HG03280 (cell line): ENCODE data around the gene TPP1.

Source experiments
- ATAC-seq: cut with Tn5 transposase; IDR thresholded peaks from one replicate; pipeline ENCODE4 v1.9.1; 2021; ENCODE audit warnings: mild to moderate bottlenecking, moderate library complexity; ENCODE audit not compliant: unreplicated experiment

TPP1 gene

GRCh38 chr11:6629573-6629891 lies 10.3 kb upstream of the TPP1 start:
- ATAC-seq = no peak

- ATAC-seq = no peak
Measured at GRCh38 chr11:6628526-6628925, 9.3 kb upstream of the TPP1 start.

- peak; percentile 65 for ATAC-seq
Measured at GRCh38 chr11:6627762-6628241, 8.6 kb upstream of the TPP1 start.

- ATAC-seq = no peak
Measured at GRCh38 chr11:6626971-6627761, 7.9 kb upstream of the TPP1 start.

GRCh38 chr11:6625832-6626420 lies 6.7 kb upstream of the TPP1 start:
- ATAC-seq = no peak

- no peak for ATAC-seq
Measured at GRCh38 chr11:6625156-6625831, 6.1 kb upstream of the TPP1 start.

GRCh38 chr11:6623391-6624363 lies 4.5 kb upstream of the TPP1 start:
- no peak for ATAC-seq

GRCh38 chr11:6622261-6623171 lies 3.3 kb upstream of the TPP1 start:
- ATAC-seq = no peak

- no peak for ATAC-seq
Measured at GRCh38 chr11:6621711-6622211, 2.5 kb upstream of the TPP1 start.

- ATAC-seq = no peak
Measured at GRCh38 chr11:6620636-6621035, 1.4 kb upstream of the TPP1 start.

- ATAC-seq = no peak
Measured at GRCh38 chr11:6618117-6619003, 862 bp downstream of the TPP1 start.

GRCh38 chr11:6617315-6617781 lies 1.9 kb downstream of the TPP1 start:
- no peak for ATAC-seq

GRCh38 chr11:6616596-6617250 lies 2.5 kb downstream of the TPP1 start:
- ATAC-seq = no peak

GRCh38 chr11:6615882-6616585 lies 3.2 kb downstream of the TPP1 start:
- ATAC-seq = no peak

- ATAC-seq = no peak
Measured at GRCh38 chr11:6615046-6615445, 4.2 kb downstream of the TPP1 start.

- no peak for ATAC-seq
Measured at GRCh38 chr11:6614446-6614845, 4.8 kb downstream of the TPP1 start.

GRCh38 chr11:6613496-6613895 lies 5.7 kb downstream of the TPP1 start:
- no peak for ATAC-seq
